ENCODE measurements around the gene MAPRE2.

DNA sequence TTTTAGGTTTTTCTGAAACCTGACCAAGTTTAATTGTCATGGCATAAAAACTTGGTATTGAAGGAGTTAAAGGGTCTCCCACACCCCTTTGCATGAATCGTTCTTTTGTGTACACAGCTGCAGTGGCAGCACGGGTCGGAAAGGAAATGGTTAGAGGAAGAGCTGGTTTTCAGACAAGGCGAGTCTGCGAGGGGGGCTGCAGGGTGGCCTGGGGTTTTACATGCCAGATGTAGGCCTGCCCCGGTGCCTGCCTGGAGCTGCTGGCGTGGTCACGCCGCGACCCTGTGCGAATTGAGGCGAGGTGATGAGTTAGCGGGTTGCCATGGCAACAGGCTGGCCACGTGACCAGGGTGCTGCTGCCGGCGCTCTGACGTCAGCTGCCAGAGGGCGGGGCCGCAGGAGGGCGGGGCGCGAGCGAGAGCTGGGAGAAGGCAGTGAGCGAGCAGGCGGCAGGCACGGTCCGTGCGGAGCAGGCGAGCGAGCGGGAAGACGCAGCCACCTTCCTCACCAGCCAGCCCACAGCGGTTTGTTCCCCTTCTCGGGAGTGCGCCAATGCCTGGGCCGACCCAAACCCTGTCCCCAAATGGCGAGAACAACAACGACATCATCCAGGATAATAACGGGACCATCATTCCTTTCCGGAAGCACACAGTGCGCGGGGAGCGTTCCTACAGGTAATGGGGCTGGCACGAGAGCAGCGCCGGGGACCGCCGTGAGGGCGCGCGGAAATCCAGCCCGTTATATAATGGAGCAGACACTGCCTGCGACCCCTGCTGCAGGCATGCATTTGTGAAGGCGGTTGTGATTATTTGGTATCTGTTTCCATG is at the start of gene MAPRE2:
- TF ChIP-seq POLR2A (IDR thresholded peaks at IDR 0.05; ENCODE audit: low read depth) (peak; percentile 83), CTCF (IDR thresholded peaks at IDR 0.05) (no peak)
